ENCODE data around the gene ATP2A3.

- TF ChIP-seq CTCF (IDR thresholded peaks at IDR 0.05 in 8 of 11, conservative IDR thresholded peaks at IDR 0.05 in 3 of 11) (no peak), POLR2AphosphoS5 (IDR thresholded peaks at IDR 0.05) (no peak), POLR2A (IDR thresholded peaks at IDR 0.05) (no peak)
These were observed 21.6 kb upstream of the ATP2A3 start for GRCh38 chr17:3985846-3986245.
